Right forelimb (tissue), 1 donor: ENCODE data around the gene MUS81.
"Not testable (repeated sequence)": the region's sequence is repeated elsewhere in the genome, so short reads cannot be mapped to it uniquely, and the experiment has no call there.

Experiments used
- DNase-seq: peaks from one replicate; pipeline ENCODE4 v3.0.0-alpha.2; 2018

MUS81 gene

GRCh38 chr11:65847746-65848145 lies 12.5 kb upstream of the MUS81 start:
- DNase-seq, result no peak

DNA sequence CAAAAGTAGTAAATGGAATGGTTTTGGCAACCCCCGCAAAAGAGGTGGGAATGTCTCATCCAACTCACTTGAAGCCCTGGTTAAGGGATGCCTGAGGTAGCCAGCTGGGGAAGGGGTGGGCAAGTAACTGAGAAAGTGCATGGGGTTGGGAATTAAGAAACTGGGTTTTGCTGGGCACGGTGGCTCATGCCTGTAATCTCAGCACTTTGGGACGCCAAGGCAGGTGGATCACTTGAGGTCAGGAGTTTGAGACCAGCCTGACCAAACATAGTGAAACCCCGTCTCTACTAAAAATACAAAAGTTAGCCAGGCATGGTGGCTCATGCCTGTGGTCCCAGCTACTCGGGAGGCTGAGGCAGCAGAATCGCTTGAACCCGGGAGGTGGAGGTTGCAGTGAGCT lies 11.5 kb upstream of the MUS81 start:
- DNase-seq, result not testable (repeated sequence)

DNA sequence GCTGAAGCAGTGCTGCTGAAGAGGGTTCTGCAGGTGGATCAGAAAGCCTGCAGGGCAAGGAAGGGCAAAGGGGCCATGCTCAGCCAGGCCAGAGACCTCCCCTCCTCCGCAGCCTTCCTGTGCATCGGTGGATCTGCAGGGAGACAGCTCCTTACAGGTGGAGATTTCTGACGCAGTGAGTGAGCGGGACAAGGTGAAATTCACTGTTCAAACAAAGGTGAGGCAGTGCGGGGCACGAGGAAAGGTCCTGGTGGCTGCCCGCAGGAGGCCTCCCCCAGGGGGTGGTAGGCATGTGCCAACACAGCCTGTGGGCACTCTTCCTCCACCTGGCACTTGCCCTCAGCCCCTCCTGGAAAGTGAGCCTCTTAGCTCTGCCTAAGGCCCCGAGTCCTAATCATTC lies 10.9 kb upstream of the MUS81 start:
- no peak for DNase-seq

- DNase-seq, result no peak
Observed at GRCh38 chr11:65849771-65850216, 10.4 kb upstream of the MUS81 start.

DNA sequence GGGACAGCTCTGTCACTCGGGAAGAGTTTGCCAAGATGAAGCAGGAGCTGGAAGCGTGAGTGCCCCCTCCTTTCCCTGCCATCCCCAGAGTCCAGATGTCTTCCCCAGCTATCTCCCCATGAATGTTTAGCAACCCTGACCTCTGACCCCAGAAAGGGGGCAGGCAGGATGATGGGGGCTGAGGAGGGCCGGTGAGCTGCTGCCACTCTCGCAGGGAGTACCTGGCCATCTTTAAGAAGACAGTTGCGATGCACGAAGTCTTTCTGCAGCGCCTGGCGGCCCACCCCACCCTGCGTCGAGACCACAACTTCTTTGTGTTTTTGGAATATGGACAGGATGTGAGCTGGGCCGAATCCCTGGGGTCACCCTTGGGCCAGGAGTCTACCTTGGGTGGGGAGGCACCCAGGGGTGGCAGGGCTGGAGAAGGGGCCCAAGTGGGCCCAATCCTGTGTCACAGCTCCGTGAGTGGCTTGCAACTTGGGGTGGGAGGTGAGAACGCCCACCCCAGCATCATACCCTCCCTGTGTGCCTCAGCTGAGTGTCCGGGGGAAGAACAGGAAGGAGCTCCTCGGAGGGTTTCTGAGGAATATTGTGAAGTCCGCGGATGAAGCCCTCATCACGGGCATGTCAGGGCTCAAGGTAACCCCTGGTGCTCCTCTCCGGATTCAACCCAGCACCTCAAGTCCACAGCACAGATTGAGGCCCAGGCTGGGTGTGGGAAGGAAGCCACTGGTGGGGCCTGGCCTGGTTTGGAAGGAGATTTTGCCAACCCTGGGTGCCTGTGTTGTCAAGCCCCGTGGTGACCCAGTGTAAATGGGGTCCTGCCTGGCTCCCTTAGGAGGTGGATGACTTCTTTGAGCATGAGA lies 9.8 kb upstream of the MUS81 start:
- DNase-seq, result no peak

GRCh38 chr11:65851083-65851579 lies 9.1 kb upstream of the MUS81 start:
- DNase-seq, result no peak

- no peak for DNase-seq
Observed at GRCh38 chr11:65851811-65852507, 8.3 kb upstream of the MUS81 start.

DNA sequence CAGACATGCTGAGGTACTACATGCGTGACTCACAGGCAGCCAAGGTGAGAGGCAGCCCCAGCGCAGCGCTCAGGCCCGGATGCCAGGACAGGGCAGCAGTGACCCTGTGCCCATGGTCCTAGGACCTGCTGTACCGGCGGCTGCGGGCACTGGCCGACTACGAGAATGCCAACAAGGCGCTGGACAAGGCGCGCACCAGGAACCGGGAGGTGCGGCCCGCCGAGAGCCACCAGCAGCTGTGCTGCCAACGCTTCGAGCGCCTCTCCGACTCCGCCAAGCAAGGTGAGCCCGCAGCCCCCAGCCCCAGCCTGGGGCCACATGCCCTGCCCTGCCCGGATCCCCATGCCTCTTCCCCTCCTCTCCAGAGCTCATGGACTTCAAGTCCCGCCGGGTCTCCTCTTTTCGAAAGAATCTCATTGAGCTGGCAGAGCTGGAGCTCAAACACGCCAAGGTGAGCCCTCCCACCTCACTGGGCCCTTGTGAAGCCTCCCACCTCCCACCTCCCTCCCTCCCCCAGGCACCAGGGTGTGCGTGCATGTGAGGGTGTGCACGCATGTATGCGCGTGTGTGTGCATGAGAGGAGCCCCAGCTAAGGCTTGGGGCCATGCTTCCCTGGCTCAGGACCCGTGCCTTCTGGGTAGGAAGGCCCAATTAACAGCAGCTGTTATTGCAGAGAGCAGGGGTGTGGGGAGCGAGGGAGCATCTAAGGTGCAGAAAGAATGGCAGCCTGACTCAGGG lies 7.6 kb upstream of the MUS81 start:
- DNase-seq, result no peak

DNA sequence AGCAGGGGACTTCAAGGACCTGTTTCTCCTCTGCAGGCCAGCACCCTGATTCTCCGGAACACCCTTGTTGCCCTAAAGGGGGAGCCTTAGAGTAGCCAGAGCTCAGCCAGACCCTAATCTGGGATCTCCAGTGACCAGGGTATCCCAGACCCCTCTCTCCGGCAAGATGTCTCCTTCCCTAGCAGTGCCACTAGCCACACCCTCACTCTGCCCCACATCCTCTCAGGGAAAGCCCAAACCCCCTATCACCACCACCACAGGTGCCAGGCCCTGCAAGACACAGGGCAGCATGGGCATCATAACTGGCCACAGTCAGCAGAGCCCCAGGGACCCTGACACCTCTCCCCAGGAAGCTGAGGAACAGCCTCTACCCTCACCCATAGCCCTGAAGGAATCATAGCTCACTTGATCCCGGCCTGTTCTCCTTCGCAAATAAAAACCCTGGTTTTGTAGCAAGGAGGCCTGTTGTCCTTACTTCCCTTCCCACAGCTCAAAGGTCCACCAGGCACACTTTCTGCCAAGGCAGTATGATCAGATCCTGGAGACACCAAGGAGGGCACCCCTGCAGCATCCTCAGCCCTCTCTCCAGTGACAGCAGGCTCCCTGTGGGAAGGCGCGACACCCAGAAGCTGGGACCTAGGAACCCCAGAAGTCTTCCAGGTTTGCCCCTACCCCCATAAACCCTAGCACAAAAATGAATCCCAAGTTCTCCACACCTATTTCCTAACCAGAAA lies 6.8 kb upstream of the MUS81 start:
- no peak for DNase-seq

DNA sequence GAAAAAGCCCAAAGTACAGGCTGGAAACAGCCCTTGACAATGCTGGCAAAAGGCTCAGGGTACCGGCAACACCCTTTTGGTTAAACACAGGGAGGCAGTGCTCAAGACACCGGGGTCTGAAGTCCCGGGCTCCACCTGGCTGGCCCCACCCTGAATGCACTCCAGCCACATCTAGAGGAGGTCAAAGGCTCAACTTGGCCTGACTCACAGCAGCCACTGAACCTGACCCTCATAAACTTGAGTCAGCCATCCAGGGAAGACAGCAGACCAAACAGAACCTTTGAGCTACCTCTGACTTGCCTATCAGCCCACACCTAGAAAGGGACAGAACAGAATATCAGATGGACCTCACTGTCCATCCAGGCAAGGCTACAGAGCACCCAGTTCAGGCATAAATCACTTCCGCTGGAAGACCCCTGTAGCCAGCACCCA lies 6.1 kb upstream of the MUS81 start:
- DNase-seq, result no peak

DNA sequence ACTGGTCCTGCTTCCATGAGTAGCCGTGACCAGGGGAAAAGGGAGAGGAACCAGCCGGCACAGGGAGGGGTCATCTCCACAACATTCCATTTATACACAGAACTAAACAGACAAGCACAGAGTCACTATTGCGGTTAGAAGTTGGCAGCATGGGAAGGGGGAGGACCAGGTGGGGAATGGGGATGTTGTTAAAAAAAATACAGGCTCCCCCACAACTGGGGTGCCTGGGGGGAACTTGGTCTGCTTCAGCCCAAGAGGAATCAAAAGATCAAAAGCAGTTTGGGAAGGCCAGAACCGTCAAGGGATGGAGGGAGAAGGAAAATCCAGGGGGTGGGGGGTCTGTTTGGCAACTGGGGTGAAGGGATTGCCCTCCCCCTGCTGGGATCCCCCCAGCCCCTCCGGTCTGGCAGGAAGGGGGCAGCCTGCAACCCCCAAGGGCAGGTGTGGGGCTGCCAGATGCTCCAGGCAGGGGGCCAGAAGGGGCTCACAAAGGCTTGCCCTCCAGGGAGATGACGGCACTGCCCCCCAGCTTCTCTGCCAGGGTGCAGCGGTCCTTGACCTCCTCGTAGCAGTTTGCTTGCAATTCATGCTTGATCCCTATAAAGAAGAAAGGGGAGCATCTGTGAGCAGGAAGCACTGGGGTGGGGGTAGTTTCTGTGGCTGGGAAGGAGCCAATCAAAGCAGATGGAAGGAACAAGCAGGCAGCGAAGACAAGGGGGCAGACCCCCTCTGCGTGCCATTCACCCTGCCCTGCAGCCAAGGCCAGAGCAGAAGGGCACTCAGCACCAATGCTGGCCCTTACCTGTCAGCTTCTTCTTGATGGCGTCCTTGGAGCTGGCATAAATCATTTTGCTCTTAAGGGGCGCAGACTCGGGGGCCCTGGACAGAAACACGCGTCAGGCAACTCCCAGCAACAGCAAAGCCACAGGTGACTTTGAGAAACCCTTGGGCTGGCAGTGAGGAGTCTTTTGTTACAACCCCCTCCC lies 5.1 kb upstream of the MUS81 start:
- no peak for DNase-seq

- no peak for DNase-seq
Observed at GRCh38 chr11:65855927-65856363, 4.3 kb upstream of the MUS81 start.

DNA sequence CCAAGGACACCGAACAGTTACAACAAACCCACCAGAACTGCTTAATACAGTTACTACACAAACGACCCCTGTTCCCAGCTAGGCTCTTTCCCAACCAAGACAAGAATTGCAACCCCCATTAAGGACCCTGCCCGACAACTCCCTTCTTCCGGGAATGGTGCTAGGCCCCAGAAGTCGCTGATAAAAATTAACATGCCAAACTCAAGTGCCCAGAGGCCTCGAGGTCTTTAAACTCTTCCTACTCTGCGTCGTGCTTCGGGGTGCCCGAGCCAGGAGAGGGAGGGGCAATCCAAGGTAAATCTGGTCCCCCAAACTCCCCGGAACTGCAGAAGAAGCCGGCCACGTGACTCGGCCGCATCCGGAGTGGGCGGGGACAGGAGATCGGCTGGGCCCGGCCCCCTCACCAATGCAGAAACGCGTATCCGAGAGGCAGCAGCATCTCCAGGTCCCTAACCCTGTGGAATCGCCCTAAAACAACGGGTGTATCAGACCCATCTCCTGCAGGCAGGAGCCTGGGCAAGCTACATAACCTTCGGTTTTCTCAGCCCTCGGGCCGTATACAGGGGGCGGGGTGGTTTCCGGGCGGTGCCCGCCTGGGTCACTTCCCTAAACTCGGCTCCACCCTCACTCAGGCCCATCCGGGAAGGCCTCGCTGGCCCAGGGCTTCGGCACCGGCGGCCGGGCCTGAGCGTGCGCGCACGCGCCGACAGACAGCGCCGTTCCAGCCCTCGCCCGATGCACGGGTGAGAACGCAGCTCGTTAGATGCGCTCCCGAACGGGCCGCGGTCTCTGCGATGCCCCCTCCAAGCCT lies 3.3 kb upstream of the MUS81 start:
- DNase-seq, result peak; percentile 80

GRCh38 chr11:65857500-65857852 lies 2.8 kb upstream of the MUS81 start:
- peak; percentile 76 for DNase-seq

DNA sequence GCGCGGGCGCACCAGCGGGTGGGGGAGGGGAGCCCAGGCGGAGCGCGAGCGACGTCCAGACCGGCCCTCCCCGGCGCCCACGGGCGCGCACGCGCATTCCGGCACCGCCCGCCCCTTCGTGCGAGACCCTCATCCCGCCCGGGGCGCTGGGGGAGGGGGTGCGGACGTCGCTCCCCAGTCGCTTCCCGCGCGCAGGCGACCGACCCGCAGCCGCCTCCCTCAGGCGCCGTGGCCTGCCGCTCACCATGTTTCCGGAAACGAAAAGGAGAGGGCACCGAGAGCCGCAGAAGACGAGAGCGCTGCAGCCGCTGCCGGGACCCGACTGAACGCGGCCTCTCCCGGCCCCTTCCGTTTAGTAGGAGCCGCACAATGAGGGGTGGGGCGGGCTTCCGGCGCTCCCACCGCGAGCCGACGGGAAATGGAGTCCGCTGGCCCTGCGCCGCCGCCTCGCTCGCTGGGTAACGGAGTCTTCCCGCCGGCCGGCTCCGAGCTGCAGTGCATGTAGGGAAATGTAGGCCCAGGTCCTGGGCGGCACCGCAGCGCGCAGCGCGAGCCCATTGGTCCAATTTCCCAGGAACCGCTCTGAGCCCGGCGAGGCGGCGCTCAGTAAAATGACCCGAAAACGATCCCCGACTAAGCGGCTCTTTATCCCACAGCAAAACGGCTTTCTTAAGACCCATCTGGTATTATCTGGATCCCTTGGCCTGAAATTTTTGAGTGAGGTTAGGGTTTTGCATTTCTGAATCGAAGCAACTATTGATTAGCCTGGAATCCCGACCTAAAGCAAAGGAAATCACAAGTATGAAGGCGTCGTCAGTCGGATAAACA lies 2.2 kb upstream of the MUS81 start, which contains the start of gene CFL1:
TSS of gene CFL1 (minus strand) at position 328 of the 828 bp plus-strand sequence. CDS start at position 247, 81 bp downstream.
- DNase-seq, result peak; percentile 99

GRCh38 chr11:65858681-65859087 lies 1.5 kb upstream of the MUS81 start:
- no peak for DNase-seq

DNA sequence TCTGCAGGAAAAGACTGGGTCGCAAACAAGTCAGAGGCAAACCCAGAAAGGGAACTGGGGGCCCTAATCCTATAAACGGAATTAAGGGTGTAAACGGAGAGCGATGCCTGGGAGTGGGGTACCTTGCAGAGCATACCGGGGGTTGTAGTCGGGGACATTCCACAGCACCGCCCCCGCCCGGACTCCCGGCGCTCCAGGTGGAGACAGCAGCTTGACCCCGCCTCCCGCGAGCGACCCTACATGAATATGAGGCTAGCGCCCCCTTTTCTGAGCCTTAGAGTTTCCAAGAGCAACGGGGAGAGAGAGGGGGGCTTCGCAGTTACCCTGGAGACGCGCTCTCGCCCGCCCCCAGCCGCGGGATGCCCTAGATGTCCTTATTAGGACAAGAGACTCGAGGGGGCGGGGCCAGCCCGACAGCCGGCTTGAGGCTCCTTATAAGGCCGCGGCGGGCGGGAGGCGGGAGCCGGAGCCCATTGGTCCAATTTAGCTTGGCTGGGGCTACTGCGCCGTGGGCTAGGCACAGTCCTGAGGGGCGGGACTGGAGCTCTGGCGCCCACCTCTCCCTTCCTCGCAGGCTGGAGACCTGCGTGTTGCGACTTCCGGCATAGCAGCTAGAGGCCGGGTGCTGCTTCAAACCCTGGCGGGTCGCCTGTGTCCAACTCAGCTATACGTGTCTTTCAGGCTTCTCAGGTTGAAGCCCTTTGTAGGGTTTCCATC lies 980 bp upstream of the MUS81 start:
- peak; percentile 96 for DNase-seq

DNA sequence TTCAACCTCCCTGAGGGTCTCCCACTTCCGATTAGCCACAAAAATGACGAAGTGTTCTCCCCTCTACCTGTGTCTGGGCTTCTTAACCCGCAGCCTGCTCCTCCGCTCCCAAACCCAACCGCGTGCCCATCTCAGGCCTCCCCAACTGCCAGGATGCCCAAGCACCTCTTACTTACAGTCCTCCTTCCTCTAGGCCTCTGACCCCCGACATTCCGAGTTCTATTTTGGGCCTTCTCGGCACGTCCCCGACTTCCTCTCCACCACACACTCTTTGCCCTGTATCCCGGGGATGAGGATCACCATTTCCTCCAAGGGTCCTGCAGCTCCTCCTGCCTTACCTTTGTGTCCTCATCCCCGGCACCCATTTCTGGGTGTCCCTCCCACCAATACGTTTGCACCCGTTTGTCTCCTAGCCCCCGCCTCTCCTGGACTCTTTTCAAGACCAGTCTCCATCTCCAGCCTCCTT lies 388 bp upstream of the MUS81 start:
- DNase-seq, result no peak

DNA sequence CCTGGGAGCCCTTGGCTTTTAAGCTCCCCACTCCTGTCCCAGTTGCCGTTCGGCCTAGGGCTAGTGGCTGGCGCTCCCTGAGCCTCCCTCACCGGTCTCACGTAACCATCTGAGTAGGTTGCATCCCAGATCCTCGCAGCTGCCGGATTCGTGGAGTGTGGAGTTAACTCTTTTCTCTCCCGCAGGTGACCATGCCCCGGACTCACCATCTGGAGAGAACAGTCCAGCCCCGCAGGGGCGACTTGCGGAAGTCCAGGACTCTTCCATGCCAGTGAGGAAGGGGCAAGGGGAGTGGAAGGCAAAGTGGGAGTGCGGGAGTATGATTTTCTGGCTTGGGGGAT lies 902 bp downstream of the MUS81 start:
- DNase-seq, result no peak
